ENCODE measurements around the gene PREX1.

DNA sequence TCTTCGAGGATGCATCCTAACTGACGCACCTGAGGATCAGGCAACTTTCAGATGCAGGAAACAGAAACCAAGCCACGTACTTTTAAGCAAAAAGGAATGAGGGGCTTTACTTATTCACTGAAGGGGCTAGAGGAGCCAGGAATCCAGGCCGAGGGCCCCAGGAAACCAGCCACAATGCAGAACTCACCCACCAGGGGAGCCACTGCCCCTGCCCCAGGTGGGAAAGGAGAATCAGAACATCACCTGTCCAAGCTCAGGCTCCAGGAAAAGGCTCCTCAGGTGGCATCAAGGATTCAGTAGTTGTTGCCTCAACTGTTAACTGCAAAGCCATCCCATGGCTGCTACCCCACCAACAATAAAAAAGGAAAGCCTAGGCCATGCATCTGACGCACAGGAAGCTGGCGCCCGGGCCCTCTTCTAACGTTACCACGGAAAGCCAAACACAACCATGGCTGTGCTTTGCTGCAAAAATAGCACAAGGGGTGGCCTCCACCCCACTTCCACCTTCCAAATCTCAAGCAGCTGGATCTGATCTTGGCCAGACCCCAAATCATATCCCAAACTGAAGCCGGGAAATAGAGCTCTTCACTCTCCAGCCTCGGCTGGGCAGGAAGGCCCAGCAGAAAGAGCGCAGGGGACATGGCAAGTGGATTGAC is 121.0 kb downstream of the PREX1 start:
- TF ChIP-seq, protein P1, sequence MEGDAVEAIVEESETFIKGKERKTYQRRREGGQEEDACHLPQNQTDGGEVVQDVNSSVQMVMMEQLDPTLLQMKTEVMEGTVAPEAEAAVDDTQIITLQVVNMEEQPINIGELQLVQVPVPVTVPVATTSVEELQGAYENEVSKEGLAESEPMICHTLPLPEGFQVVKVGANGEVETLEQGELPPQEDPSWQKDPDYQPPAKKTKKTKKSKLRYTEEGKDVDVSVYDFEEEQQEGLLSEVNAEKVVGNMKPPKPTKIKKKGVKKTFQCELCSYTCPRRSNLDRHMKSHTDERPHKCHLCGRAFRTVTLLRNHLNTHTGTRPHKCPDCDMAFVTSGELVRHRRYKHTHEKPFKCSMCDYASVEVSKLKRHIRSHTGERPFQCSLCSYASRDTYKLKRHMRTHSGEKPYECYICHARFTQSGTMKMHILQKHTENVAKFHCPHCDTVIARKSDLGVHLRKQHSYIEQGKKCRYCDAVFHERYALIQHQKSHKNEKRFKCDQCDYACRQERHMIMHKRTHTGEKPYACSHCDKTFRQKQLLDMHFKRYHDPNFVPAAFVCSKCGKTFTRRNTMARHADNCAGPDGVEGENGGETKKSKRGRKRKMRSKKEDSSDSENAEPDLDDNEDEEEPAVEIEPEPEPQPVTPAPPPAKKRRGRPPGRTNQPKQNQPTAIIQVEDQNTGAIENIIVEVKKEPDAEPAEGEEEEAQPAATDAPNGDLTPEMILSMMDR (IDR thresholded peaks at IDR 0.05) = no peak
- TF ChIP-seq POLR2A (IDR thresholded peaks at IDR 0.05) = no peak

Measured in adrenal gland (tissue), 5 donors.